GM19468 (cell line): ENCODE data around the gene CARS2.

Experiments used
- ATAC-seq: cut with Tn5 transposase; IDR thresholded peaks from one replicate; pipeline ENCODE4 v1.9.1; 2021; ENCODE audit warnings: mild to moderate bottlenecking, moderate library complexity, moderate number of reproducible peaks; ENCODE audit not compliant: unreplicated experiment; ENCODE audit errors: extremely low read depth

CARS2 gene

GRCh38 chr13:110658218-110658911 is 47.6 kb downstream of the CARS2 start:
- ATAC-seq, result peak; percentile 88

GRCh38 chr13:110657196-110657595 is 48.7 kb downstream of the CARS2 start:
- ATAC-seq, result no peak

- ATAC-seq, result no peak
These were observed 52.1 kb downstream of the CARS2 start for GRCh38 chr13:110653851-110654250.

GRCh38 chr13:110653271-110653670 is 52.6 kb downstream of the CARS2 start:
- ATAC-seq, result no peak

- ATAC-seq, result no peak
These were observed 53.2 kb downstream of the CARS2 start for GRCh38 chr13:110652764-110653163.

- ATAC-seq, result no peak
These were observed 53.6 kb downstream of the CARS2 start for GRCh38 chr13:110652231-110652730.

GRCh38 chr13:110651726-110652230 is 54.1 kb downstream of the CARS2 start:
- no peak for ATAC-seq

- ATAC-seq, result no peak
These were observed 54.6 kb downstream of the CARS2 start for GRCh38 chr13:110651271-110651670.

GRCh38 chr13:110650436-110650835 is 55.5 kb downstream of the CARS2 start:
- no peak for ATAC-seq

GRCh38 chr13:110649551-110649950 is 56.4 kb downstream of the CARS2 start:
- no peak for ATAC-seq

GRCh38 chr13:110648848-110649421 is 57.0 kb downstream of the CARS2 start:
- ATAC-seq, result no peak

- no peak for ATAC-seq
These were observed 57.6 kb downstream of the CARS2 start for GRCh38 chr13:110648146-110648819.

GRCh38 chr13:110647365-110647737 is 58.6 kb downstream of the CARS2 start:
- no peak for ATAC-seq

GRCh38 chr13:110646442-110647364 is 59.2 kb downstream of the CARS2 start:
- no peak for ATAC-seq

GRCh38 chr13:110645750-110646149 is 60.2 kb downstream of the CARS2 start:
- no peak for ATAC-seq

- peak; percentile 86 for ATAC-seq
These were observed 60.9 kb downstream of the CARS2 start for GRCh38 chr13:110644892-110645521.

GRCh38 chr13:110643768-110644421 is 62.0 kb downstream of the CARS2 start:
- no peak for ATAC-seq

- no peak for ATAC-seq
These were observed 62.6 kb downstream of the CARS2 start for GRCh38 chr13:110643324-110643723.

GRCh38 chr13:110642291-110642981 is 63.5 kb downstream of the CARS2 start:
- ATAC-seq, result no peak
